Measurements from ENCODE around the gene MAPK14. TPM values are rescaled to one million over a fixed set of nuclear protein-coding genes. Genes with fewer than 3 reads are reported as not detected.
"Not testable (repeated sequence)": the region's sequence is repeated elsewhere in the genome, so short reads cannot be mapped to it uniquely, and the experiment has no call there.

MAPK14 gene
- total and polyA plus RNA-seq, 7 donors: 11.8 to 42.0 (median 31.0) TPM

- peaks cover 12% of the 10 kb centered on the region for H3K4me1 ChIP-seq
- DNase-seq (no peak), ATAC-seq (no peak)
- TF ChIP-seq CTCF (IDR thresholded peaks at IDR 0.05): no peak
- no peaks in the 10 kb centered on the region for H3K9me3 ChIP-seq
- WGBS, 3 donors: 82 to 90% (median 84%) methylated on average over 4 of the region's 4 CpGs
- H3K36me3 ChIP-seq (ENCODE audit: insufficient read depth in 1 of 2, low read depth in 1 of 2): peaks cover 0 to 9% of the 10 kb centered on the region in 2 donors
- no peak overlapping the region for H3K27ac ChIP-seq
- H3K27me3 ChIP-seq (ENCODE audit: insufficient read depth in 3 of 3, low read length in 2 of 3): no peaks in the 10 kb centered on the region
- H3K4me3 ChIP-seq: no peak overlapping the region
- intact Hi-C loops (cut with DNase I): loop anchor here (2.0 to 10.0 kb wide), 4 partner anchors 73 to 243 kb away; partner anchors contain the start of gene BRPF3 (in 1 of the 2)
These were observed 94.3 kb downstream of the MAPK14 start for GRCh38 chr6:36121787-36122494.

- peaks cover 12% of the 10 kb centered on the region for H3K4me1 ChIP-seq
- H3K9me3 ChIP-seq: no peaks in the 10 kb centered on the region
- intact Hi-C loops (cut with DNase I): loop anchor here (5.0 to 10.0 kb wide), 3 partner anchors 75 to 242 kb away; partner anchors contain the start of gene BRPF3 (in 1 of the 2)
These were observed 95.1 kb downstream of the MAPK14 start for GRCh38 chr6:36122495-36123269.

GRCh38 chr6:36123270-36124139 lies 95.9 kb downstream of the MAPK14 start:
- TF ChIP-seq CTCF (IDR thresholded peaks at IDR 0.05): peak; percentile 57
- Histone ChIP-seq H3K27me3 (ENCODE audit: insufficient read depth in 3 of 3, low read length in 2 of 3) (no peaks in the 10 kb centered on the region), H3K4me1 (peaks cover 4% of the 10 kb centered on the region), H3K9me3 (no peaks in the 10 kb centered on the region), H3K4me3 (no peak overlapping the region), H3K36me3 (ENCODE audit: insufficient read depth in 1 of 2, low read depth in 1 of 2) (peaks cover 0 to 5% of the 10 kb centered on the region in 2 donors), H3K27ac (no peak overlapping the region)
- WGBS, 3 donors: 34 to 51% (median 38%) methylated on average over 8 to 10 of the region's 10 CpGs
- DNase-seq (peak; percentile 82 to 91), ATAC-seq (peak; percentile 80 to 91 (median 86))
- intact Hi-C loops (cut with DNase I): loop anchor here (5.0 to 10.0 kb wide), 3 partner anchors 74 to 241 kb away; partner anchors contain the start of gene BRPF3 (in 1 of the 2)

More at GRCh38 chr6:36122495-36123269, 95.1 kb downstream of the MAPK14 start:
- TF ChIP-seq CTCF (IDR thresholded peaks at IDR 0.05): no peak
- H3K4me3 ChIP-seq: no peak overlapping the region
- H3K27me3 ChIP-seq (ENCODE audit: insufficient read depth in 3 of 3, low read length in 2 of 3): no peaks in the 10 kb centered on the region
- ATAC-seq (no peak), DNase-seq (no peak)
- H3K27ac ChIP-seq: no peak overlapping the region
- peaks cover 0 to 5% of the 10 kb centered on the region in 2 donors for H3K36me3 ChIP-seq (ENCODE audit: insufficient read depth in 1 of 2, low read depth in 1 of 2)
- WGBS, 3 donors: 74 to 86% (median 75%) methylated on average over 11 of the region's 11 CpGs

- H3K27ac ChIP-seq; ATAC-seq; H3K4me1 ChIP-seq; H3K36me3 ChIP-seq (ENCODE audit: insufficient read depth in 1 of 2, low read depth in 1 of 2); DNase-seq; H3K4me3 ChIP-seq; H3K9me3 ChIP-seq; H3K27me3 ChIP-seq (ENCODE audit: insufficient read depth in 3 of 3, low read length in 2 of 3): not testable (repeated sequence)
- 71 to 89% (median 81%) methylated on average over 8 of the region's 8 CpGs for WGBS, 3 donors
- intact Hi-C loops (cut with DNase I): loop anchor here (5.0 to 10.0 kb wide), 3 partner anchors 73 to 240 kb away; partner anchors contain the start of gene BRPF3 (in 1 of the 2)
These were observed 96.7 kb downstream of the MAPK14 start for GRCh38 chr6:36124346-36124745.

All from psoas muscle (tissue), 8 donors.